Endothelial cell (in vitro differentiated cells): Measurements from ENCODE around the gene PLPP7. TPM values are rescaled to one million over a fixed set of nuclear protein-coding genes. Genes with fewer than 3 reads are reported as not detected.

Source experiments
- DNase-seq: peaks from one replicate; pipeline ENCODE4 v3.0.0; 2021; ENCODE audit warnings: low spot score
- H3K27ac Mint-ChIP-seq: one replicate; pipeline ENCODE4 v1.8.0; 2021; ENCODE audit warnings: mixed read lengths, inconsistent platforms; ENCODE audit not compliant: unreplicated experiment
- H3K27me3 Mint-ChIP-seq: one replicate; pipeline ENCODE4 v1.8.0; 2021; ENCODE audit warnings: mild to moderate bottlenecking, moderate library complexity, mixed read lengths, inconsistent platforms; ENCODE audit not compliant: unreplicated experiment
- H3K36me3 Mint-ChIP-seq: one replicate; pipeline ENCODE4 v1.8.0; 2021; ENCODE audit warnings: mild to moderate bottlenecking, low read depth, mixed read lengths, inconsistent platforms; ENCODE audit not compliant: unreplicated experiment
- H3K4me1 Mint-ChIP-seq: one replicate; pipeline ENCODE4 v1.8.0; 2021; ENCODE audit warnings: mild to moderate bottlenecking, mixed read lengths, inconsistent platforms; ENCODE audit not compliant: unreplicated experiment
- H3K4me3 Mint-ChIP-seq: one replicate; pipeline ENCODE4 v1.8.0; 2021; ENCODE audit warnings: mild to moderate bottlenecking, mixed read lengths, inconsistent platforms; ENCODE audit not compliant: unreplicated experiment
- H3K9me3 Mint-ChIP-seq: one replicate; pipeline ENCODE4 v1.8.0; 2021; ENCODE audit warnings: mixed read lengths, inconsistent platforms; ENCODE audit not compliant: unreplicated experiment
- CTCF ChIP-seq: fragments of 200-600 bp; sonication (generic); IDR thresholded peaks from one replicate; pipeline ENCODE4 v1.5.0; 2021; ENCODE audit warnings: antibody characterized with exemption; ENCODE audit not compliant: unreplicated experiment
- total RNA-seq: library from RNA; stranded (reverse); fragmentation: NEBNext Ultra II Directional; extraction: Animal tissue kit (Norgen Biotek cat#: 25700); gene quantifications from one replicate; pipeline ENCODE4 v1.2.1, GENCODE V29; 2021; ENCODE audit not compliant: unreplicated experiment

PLPP7 gene
- total RNA-seq, 1 donor from 2014 or later = 4.9 TPM

DNA sequence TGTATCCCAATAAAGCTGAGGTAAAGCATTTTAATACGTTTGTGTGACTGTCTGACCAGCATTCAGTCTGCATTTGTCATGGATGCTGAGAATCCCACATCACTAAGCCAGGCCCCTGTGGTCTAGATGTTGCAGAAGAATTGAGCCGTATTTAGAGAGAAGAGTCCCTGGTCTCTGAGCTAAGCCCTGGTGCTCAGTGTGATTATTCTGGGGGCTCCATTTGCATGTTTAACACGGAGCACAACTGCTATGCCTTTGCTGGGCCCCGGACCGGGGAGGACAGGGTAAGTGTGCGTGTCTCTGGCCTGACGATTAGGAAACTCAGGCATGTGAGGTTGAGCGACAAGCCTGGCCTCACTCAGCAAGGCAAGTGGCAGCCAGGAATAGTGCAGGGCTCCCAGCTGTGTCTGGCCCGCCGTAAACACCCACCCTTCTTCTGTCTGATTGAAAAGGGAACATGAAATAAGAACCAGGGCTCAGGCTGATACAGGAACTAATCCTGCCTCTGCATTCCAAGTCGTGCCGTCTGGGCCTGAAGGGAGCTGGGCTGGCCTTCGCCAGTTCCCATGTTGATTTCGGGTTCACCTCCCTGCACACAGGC lies 35.5 kb upstream of the PLPP7 start:
- DNase-seq = no peak
- no peaks in the 10 kb centered on the region for H3K9me3 Mint-ChIP-seq
- no peaks in the 10 kb centered on the region for H3K36me3 Mint-ChIP-seq
- peaks cover 7% of the 10 kb centered on the region for H3K27me3 Mint-ChIP-seq
- H3K27ac Mint-ChIP-seq = no peak overlapping the region
- H3K4me3 Mint-ChIP-seq = no peak overlapping the region
- peaks cover 18% of the 10 kb centered on the region for H3K4me1 Mint-ChIP-seq
- no peak for TF ChIP-seq CTCF

DNA sequence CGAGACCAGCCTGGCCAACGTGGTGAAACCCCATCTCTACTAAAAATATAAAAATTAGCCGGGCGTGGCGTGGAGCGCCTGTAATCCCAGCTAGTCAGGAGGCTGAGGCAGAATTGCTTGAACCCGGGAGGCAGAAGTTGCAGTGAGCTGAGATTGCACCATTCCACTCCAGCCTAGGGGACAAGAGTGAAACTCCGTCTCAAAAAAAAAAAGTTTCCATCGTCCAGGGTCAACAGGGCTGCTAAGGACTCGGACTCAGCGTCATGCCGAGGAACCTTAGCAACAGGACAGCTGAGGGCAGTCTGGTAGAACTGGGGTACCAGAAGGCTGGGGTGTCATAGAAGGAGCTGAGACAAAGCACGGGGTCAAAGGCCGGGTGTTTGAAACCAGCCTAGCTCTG lies 34.9 kb upstream of the PLPP7 start:
- Mint-ChIP-seq H3K4me1 (peaks cover 18% of the 10 kb centered on the region), H3K27me3 (peaks cover 7% of the 10 kb centered on the region), H3K4me3 (no peak overlapping the region), H3K9me3 (no peaks in the 10 kb centered on the region), H3K36me3 (peaks cover 2% of the 10 kb centered on the region), H3K27ac (no peak overlapping the region)
- no peak for TF ChIP-seq CTCF
- no peak for DNase-seq

- DNase-seq = no peak
These were observed 33.8 kb upstream of the PLPP7 start for GRCh38 chr9:131255676-131256197.

DNA sequence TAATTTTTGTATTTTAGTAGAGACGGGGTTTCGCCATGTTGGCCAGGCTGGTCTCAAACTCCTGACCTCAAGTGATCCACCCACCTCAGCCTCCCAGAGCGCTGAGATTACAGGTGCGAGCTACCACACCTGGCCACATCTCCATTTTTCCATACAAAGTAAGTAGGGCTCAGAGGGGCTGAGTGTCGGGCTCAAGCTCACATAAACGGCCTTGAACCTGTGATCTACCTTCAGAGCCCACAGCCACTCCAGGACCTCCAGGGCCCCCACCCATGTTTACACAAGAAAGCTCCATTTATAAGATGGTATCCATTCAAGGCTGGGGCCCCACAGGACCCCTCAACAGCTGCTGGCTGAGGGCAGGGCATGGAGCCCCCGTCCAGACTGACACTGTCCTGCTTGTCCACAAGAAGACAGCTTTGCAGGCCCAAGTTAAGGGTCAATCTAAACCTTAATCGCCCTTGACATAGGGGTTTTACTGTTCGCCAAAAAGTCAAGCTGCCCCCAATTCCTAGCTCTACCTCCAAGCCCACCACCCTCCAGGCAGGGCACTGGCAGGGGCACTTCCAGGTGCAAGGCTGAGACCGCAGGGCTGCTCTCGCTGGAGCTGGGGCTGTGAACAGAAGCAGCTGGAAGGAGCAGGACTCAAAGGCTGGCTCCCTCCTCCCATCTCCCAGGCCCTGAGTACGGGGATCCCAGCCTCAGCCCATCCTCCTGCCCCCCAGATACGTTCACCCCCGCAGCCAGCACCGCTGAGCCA lies 32.1 kb upstream of the PLPP7 start:
- no peak overlapping the region for H3K27ac Mint-ChIP-seq
- no peak for TF ChIP-seq CTCF
- H3K4me1 Mint-ChIP-seq = peaks cover 20% of the 10 kb centered on the region
- peaks cover 7% of the 10 kb centered on the region for H3K27me3 Mint-ChIP-seq
- H3K36me3 Mint-ChIP-seq = peaks cover 17% of the 10 kb centered on the region
- no peak for DNase-seq
- no peak overlapping the region for H3K4me3 Mint-ChIP-seq
- no peaks in the 10 kb centered on the region for H3K9me3 Mint-ChIP-seq

More at GRCh38 chr9:131255676-131256197, 33.8 kb upstream of the PLPP7 start:
- no peak for TF ChIP-seq CTCF
- H3K4me3 Mint-ChIP-seq = peak overlapping the region; percentile 62
- peak overlapping the region; percentile 77 for H3K27ac Mint-ChIP-seq
- no peaks in the 10 kb centered on the region for H3K9me3 Mint-ChIP-seq
- peaks cover 10% of the 10 kb centered on the region for H3K36me3 Mint-ChIP-seq
- peaks cover 7% of the 10 kb centered on the region for H3K27me3 Mint-ChIP-seq
- H3K4me1 Mint-ChIP-seq = peaks cover 20% of the 10 kb centered on the region

GRCh38 chr9:131258186-131258585 lies 31.3 kb upstream of the PLPP7 start:
- no peak overlapping the region for H3K27ac Mint-ChIP-seq
- H3K4me3 Mint-ChIP-seq = no peak overlapping the region
- no peak for DNase-seq
- H3K9me3 Mint-ChIP-seq = no peaks in the 10 kb centered on the region
- peaks cover 7% of the 10 kb centered on the region for H3K27me3 Mint-ChIP-seq
- peaks cover 22% of the 10 kb centered on the region for H3K36me3 Mint-ChIP-seq
- no peak for TF ChIP-seq CTCF
- H3K4me1 Mint-ChIP-seq = peaks cover 20% of the 10 kb centered on the region
